Measurements from ENCODE around the gene ZNRF4.

ZNRF4 gene

DNA sequence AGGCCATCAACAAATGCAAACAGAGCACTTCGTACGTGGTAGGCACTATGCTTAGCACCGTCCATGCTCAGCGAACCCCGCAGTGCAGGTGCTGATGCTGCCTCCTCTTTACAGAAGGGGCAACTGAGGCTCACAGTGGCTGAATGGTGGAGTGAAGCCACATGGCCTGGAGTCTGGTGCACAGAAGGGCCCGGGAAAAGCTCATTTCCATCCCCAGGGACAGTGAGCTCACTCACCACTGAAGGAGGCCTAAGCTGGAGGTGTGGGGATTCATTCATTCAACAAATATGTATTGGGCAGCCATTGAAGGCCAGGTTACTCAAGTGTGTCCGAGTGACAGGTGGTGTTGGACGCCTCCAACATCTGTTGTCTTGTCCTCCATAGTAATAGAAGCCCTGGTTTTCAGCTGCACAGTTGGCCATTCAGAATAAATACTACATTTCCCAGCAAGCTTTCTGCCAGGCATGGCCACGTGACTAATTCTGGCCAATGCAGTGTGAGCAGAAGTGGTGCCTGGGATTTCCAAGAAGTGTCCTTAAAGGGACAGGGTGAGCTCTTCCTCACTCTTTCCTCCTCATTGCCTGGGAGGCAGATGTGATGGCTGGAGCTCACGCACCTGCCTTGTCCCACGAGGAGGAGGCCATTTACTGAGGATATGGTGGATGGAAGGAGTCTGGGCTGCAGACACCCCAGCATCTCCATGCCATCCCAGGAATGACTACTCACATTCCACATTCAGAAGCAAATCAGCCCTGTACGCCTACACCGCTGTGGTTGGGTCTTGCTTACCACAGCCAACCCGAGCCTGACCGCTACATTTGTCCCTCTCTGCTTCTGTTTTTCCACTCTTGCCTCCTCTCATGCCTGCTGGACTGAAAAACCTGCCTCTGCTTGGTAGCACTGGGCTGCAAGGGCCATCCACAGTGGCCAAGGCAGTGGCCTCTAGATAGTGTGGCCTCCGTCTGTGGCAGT lies 2.3 kb upstream of the ZNRF4 start:
- Histone ChIP-seq H3K4me3 (ENCODE audit: low read length) (no peak overlapping the region), H3K4me1 (ENCODE audit: low read length) (no peaks in the 10 kb centered on the region), H2AFZ (ENCODE audit: low read length) (no peak overlapping the region), H3K9me3 (replicated peaks; ENCODE audit: insufficient read depth, low read length) (no peaks in the 10 kb centered on the region), H3K9ac (ENCODE audit: low read length) (no peak overlapping the region), H4K20me1 (ENCODE audit: insufficient read depth, low read length) (no peaks in the 10 kb centered on the region), H3K27ac (ENCODE audit: low read length) (no peak overlapping the region), H3F3A (ENCODE audit: insufficient read depth, low read length) (no peaks in the 10 kb centered on the region), H3K79me2 (ENCODE audit: low read length) (no peaks in the 10 kb centered on the region), H3K9me2 (replicated peaks; ENCODE audit: insufficient read depth, low read length) (no peaks in the 10 kb centered on the region), H3K36me3 (replicated peaks; ENCODE audit: insufficient read depth, low read length) (no peaks in the 10 kb centered on the region), H3K4me2 (ENCODE audit: low read depth, low read length) (no peak overlapping the region), H3K27me3 (replicated peaks; ENCODE audit: insufficient read depth, low read length) (peaks cover 92% of the 10 kb centered on the region)
- no peak for DNase-seq
- no peak for TF ChIP-seq EZH2 (optimal IDR thresholded peaks at IDR 0.05; ENCODE audit: low read depth, low read length)

DNA sequence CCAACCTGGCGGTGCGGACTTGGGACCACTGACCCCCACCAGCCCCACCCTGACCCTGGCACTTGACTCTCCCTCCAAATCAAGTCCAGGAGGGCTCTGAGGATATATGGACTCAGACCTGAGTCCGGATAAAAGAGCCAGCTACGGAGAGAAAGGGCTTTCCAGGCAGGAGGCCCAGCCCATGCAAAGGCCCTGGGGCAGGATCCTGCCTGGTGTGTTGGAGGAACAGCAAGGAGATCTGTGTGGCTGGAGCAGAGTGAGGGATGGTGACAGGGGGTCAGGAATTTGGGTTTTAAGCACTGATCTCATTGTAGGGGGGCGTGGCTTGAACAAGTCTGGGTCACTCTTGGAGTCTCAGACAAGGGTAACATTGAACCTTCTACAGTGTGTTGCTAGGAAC lies 474 bp upstream of the ZNRF4 start:
- Histone ChIP-seq H3K4me2 (ENCODE audit: low read depth, low read length) (no peak overlapping the region), H3K79me2 (ENCODE audit: low read length) (no peaks in the 10 kb centered on the region), H3K36me3 (replicated peaks; ENCODE audit: insufficient read depth, low read length) (no peaks in the 10 kb centered on the region), H4K20me1 (ENCODE audit: insufficient read depth, low read length) (no peaks in the 10 kb centered on the region), H2AFZ (ENCODE audit: low read length) (no peak overlapping the region), H3K9ac (ENCODE audit: low read length) (no peak overlapping the region), H3K9me3 (replicated peaks; ENCODE audit: insufficient read depth, low read length) (no peaks in the 10 kb centered on the region), H3F3A (ENCODE audit: insufficient read depth, low read length) (no peaks in the 10 kb centered on the region), H3K9me2 (replicated peaks; ENCODE audit: insufficient read depth, low read length) (no peaks in the 10 kb centered on the region), H3K27me3 (replicated peaks; ENCODE audit: insufficient read depth, low read length) (peaks cover 95% of the 10 kb centered on the region), H3K4me1 (ENCODE audit: low read length) (no peaks in the 10 kb centered on the region), H3K4me3 (ENCODE audit: low read length) (no peak overlapping the region), H3K27ac (ENCODE audit: low read length) (no peak overlapping the region)
- no peak for DNase-seq
- TF ChIP-seq EZH2 (optimal IDR thresholded peaks at IDR 0.05; ENCODE audit: low read depth, low read length), result no peak
- TF ChIP-seq EZH2phosphoT487 (IDR thresholded peaks at IDR 0.05; ENCODE audit: low read length), result no peak
- TF ChIP-seq, protein P1, sequence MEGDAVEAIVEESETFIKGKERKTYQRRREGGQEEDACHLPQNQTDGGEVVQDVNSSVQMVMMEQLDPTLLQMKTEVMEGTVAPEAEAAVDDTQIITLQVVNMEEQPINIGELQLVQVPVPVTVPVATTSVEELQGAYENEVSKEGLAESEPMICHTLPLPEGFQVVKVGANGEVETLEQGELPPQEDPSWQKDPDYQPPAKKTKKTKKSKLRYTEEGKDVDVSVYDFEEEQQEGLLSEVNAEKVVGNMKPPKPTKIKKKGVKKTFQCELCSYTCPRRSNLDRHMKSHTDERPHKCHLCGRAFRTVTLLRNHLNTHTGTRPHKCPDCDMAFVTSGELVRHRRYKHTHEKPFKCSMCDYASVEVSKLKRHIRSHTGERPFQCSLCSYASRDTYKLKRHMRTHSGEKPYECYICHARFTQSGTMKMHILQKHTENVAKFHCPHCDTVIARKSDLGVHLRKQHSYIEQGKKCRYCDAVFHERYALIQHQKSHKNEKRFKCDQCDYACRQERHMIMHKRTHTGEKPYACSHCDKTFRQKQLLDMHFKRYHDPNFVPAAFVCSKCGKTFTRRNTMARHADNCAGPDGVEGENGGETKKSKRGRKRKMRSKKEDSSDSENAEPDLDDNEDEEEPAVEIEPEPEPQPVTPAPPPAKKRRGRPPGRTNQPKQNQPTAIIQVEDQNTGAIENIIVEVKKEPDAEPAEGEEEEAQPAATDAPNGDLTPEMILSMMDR (IDR thresholded peaks at IDR 0.05; ENCODE audit: low read length), result no peak

DNA sequence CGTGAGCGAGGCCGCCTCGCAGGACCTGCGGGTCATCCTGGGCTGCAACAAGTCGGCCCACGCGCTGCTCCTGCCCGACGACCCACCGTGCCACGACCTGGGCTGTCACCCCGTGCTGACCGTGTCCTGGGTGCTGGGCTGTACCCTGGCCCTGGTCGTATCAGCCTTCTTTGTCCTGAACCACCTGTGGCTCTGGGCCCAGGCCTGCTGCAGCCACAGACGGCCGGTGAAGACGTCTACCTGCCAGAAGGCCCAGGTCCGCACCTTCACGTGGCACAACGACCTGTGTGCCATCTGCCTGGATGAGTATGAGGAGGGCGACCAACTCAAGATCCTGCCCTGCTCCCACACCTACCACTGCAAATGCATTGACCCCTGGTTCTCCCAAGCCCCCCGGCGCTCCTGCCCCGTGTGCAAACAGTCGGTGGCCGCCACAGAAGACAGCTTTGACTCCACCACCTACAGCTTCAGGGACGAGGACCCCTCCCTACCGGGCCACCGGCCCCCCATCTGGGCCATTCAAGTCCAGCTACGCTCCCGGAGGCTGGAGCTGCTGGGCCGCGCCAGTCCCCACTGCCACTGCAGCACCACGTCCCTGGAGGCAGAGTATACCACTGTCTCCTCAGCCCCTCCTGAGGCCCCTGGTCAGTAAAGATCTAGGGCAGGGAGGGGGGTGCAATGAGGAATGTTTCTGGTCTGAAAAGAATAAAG lies 1.1 kb downstream of the ZNRF4 start:
- TF ChIP-seq EZH2phosphoT487 (IDR thresholded peaks at IDR 0.05; ENCODE audit: low read length) (no peak), EZH2 (optimal IDR thresholded peaks at IDR 0.05; ENCODE audit: low read depth, low read length) (no peak)
- TF ChIP-seq, protein P1 (IDR thresholded peaks at IDR 0.05; ENCODE audit: low read length), result no peak
- H3K4me1 ChIP-seq (ENCODE audit: low read length), result no peaks in the 10 kb centered on the region
- H3K36me3 ChIP-seq (replicated peaks; ENCODE audit: insufficient read depth, low read length), result no peaks in the 10 kb centered on the region
- H2AFZ ChIP-seq (ENCODE audit: low read length), result no peak overlapping the region
- no peaks in the 10 kb centered on the region for H3K9me3 ChIP-seq (replicated peaks; ENCODE audit: insufficient read depth, low read length)
- no peaks in the 10 kb centered on the region for H3F3A ChIP-seq (ENCODE audit: insufficient read depth, low read length)
- H4K20me1 ChIP-seq (ENCODE audit: insufficient read depth, low read length), result no peaks in the 10 kb centered on the region
- H3K9me2 ChIP-seq (replicated peaks; ENCODE audit: insufficient read depth, low read length), result no peaks in the 10 kb centered on the region
- H3K27ac ChIP-seq (ENCODE audit: low read length), result no peak overlapping the region
- no peak overlapping the region for H3K4me2 ChIP-seq (ENCODE audit: low read depth, low read length)
- no peak overlapping the region for H3K4me3 ChIP-seq (ENCODE audit: low read length)
- H3K27me3 ChIP-seq (replicated peaks; ENCODE audit: insufficient read depth, low read length), result peaks cover 85% of the 10 kb centered on the region
- no peak overlapping the region for H3K9ac ChIP-seq (ENCODE audit: low read length)
- no peaks in the 10 kb centered on the region for H3K79me2 ChIP-seq (ENCODE audit: low read length)
- DNase-seq, result no peak

Data from MM.1S (cell line).